Astrocyte (in vitro differentiated cells and primary cell): ENCODE measurements around the gene LRGUK. TPM values are rescaled to one million over a fixed set of nuclear protein-coding genes. Genes with fewer than 3 reads are reported as not detected.

Experiments
- DNase-seq: peaks from one replicate; pipeline ENCODE4 v3.0.0-alpha.2; 2010; ENCODE audit warnings: low read depth
- FAIRE-seq: peaks from 2 replicates; lab custom pipeline; 2011; peaks lifted over from hg19 to GRCh38; lab: Jason Lieb, UNC
- H2AFZ ChIP-seq: 2 replicates; pipeline ENCODE4 v1.6.0; 2012; ENCODE audit warnings: low read depth, low read length, inconsistent platforms
- H3K27ac ChIP-seq: 2 replicates; pipeline ENCODE4 v1.5.1; 2011; ENCODE audit warnings: low read depth, low read length, inconsistent platforms
- H3K27me3 ChIP-seq: 2 replicates; pipeline ENCODE4 v1.6.0; 2011; ENCODE audit warnings: low read length, inconsistent platforms; ENCODE audit not compliant: insufficient read depth
- H3K36me3 ChIP-seq: 2 replicates; pipeline ENCODE4 v1.5.1; 2011; ENCODE audit warnings: low read length, inconsistent platforms; ENCODE audit not compliant: insufficient read depth
- H3K4me1 ChIP-seq: 2 replicates; pipeline ENCODE4 v1.5.1; 2011; ENCODE audit warnings: low read length, inconsistent platforms; ENCODE audit not compliant: insufficient read depth
- H3K4me2 ChIP-seq: 2 replicates; pipeline ENCODE4 v1.6.0; 2012; ENCODE audit warnings: low read length, inconsistent platforms
- H3K4me3 ChIP-seq: 2 replicates; pipeline ENCODE4 v1.5.1; 2011; ENCODE audit warnings: low read depth, mild to moderate bottlenecking, low read length, inconsistent platforms; ENCODE audit not compliant: insufficient read depth
- H3K79me2 ChIP-seq: 2 replicates; pipeline ENCODE4 v1.6.0; 2012; ENCODE audit warnings: mild to moderate bottlenecking, low read length, inconsistent platforms; ENCODE audit not compliant: insufficient read depth
- H3K9ac ChIP-seq: 2 replicates; pipeline ENCODE4 v1.6.0; 2012; ENCODE audit warnings: mild to moderate bottlenecking, low read length, inconsistent platforms
- H3K9me3 ChIP-seq: 2 replicates; pipeline ENCODE4 v1.5.1; 2012; ENCODE audit warnings: low read depth, mild to moderate bottlenecking, low read length, inconsistent platforms; ENCODE audit not compliant: insufficient read depth
- H4K20me1 ChIP-seq: 2 replicates; pipeline ENCODE4 v1.6.0; 2012; ENCODE audit warnings: low read length, inconsistent platforms; ENCODE audit not compliant: insufficient read depth
- H3K27ac Mint-ChIP-seq: one replicate; pipeline ENCODE4 v1.8.0; 2021; ENCODE audit warnings: mild to moderate bottlenecking, mixed read lengths; ENCODE audit not compliant: unreplicated experiment
- H3K27me3 Mint-ChIP-seq: one replicate; pipeline ENCODE4 v1.8.0; 2021; ENCODE audit warnings: low read depth, mixed read lengths; ENCODE audit not compliant: unreplicated experiment
- H3K36me3 Mint-ChIP-seq: one replicate; pipeline ENCODE4 v1.8.0; 2021; ENCODE audit warnings: low read depth, mixed read lengths; ENCODE audit not compliant: unreplicated experiment
- H3K4me1 Mint-ChIP-seq: one replicate; pipeline ENCODE4 v1.8.0; 2021; ENCODE audit warnings: low read depth, mixed read lengths; ENCODE audit not compliant: unreplicated experiment
- H3K4me3 Mint-ChIP-seq: one replicate; pipeline ENCODE4 v1.8.0; 2021; ENCODE audit warnings: mild to moderate bottlenecking, moderate library complexity, mixed read lengths; ENCODE audit not compliant: unreplicated experiment
- H3K9me3 Mint-ChIP-seq: one replicate; pipeline ENCODE4 v1.8.0; 2021; ENCODE audit warnings: mild to moderate bottlenecking, mixed read lengths; ENCODE audit not compliant: unreplicated experiment
- CTCF ChIP-seq: IDR thresholded peaks from 2 replicates; pipeline ENCODE4 v1.5.1; 2011; ENCODE audit warnings: low read depth, mild to moderate bottlenecking, inconsistent platforms, low read length, moderate library complexity; ENCODE audit not compliant: insufficient read depth
- EZH2 ChIP-seq: IDR thresholded peaks from 2 replicates; pipeline ENCODE4 v1.6.1; 2012; ENCODE audit warnings: mild to moderate bottlenecking, low read length, inconsistent platforms; ENCODE audit not compliant: insufficient read depth
- total RNA-seq: library from RNA; stranded (reverse); gene quantifications from 2 replicates; pipeline ENCODE4 v1.2.1, GENCODE V29; 2021

LRGUK gene
- total RNA-seq, 1 donor from 2014 or later = 0.64 TPM

GRCh38 chr7:134308548-134308947 is 181.4 kb downstream of the LRGUK start:
- DNase-seq (no peak), FAIRE-seq (no peak)
- no peak overlapping the region for H3K4me3 ChIP-seq
- no peaks in the 10 kb centered on the region for H3K4me1 ChIP-seq
- H3K4me2 ChIP-seq = no peak overlapping the region
- no peaks in the 10 kb centered on the region for H3K9me3 ChIP-seq
- H3K4me3 Mint-ChIP-seq = no peak overlapping the region
- no peaks in the 10 kb centered on the region for H3K27me3 ChIP-seq
- no peak overlapping the region for H3K27ac ChIP-seq
- no peak overlapping the region for H3K27ac Mint-ChIP-seq
- peaks cover 9% of the 10 kb centered on the region for H3K36me3 ChIP-seq
- no peaks in the 10 kb centered on the region for H4K20me1 ChIP-seq
- H3K9me3 Mint-ChIP-seq = no peaks in the 10 kb centered on the region
- H3K79me2 ChIP-seq = peaks cover 6% of the 10 kb centered on the region
- H3K4me1 Mint-ChIP-seq = no peaks in the 10 kb centered on the region
- no peak overlapping the region for H2AFZ ChIP-seq
- H3K36me3 Mint-ChIP-seq = peaks cover 2% of the 10 kb centered on the region
- TF ChIP-seq EZH2 (no peak), CTCF (no peak)
- no peak overlapping the region for H3K9ac ChIP-seq
- H3K27me3 Mint-ChIP-seq = no peaks in the 10 kb centered on the region

GRCh38 chr7:134311807-134312206 is 184.7 kb downstream of the LRGUK start:
- Histone ChIP-seq H3K9ac (no peak overlapping the region), H3K4me3 (no peak overlapping the region), H3K4me2 (no peak overlapping the region), H3K27me3 (no peaks in the 10 kb centered on the region), H4K20me1 (no peaks in the 10 kb centered on the region), H3K27ac (no peak overlapping the region), H3K79me2 (peaks cover 30% of the 10 kb centered on the region), H3K9me3 (no peaks in the 10 kb centered on the region), H2AFZ (no peak overlapping the region), H3K36me3 (no peaks in the 10 kb centered on the region), H3K4me1 (peaks cover 7% of the 10 kb centered on the region)
- DNase-seq (no peak), FAIRE-seq (no peak)
- Mint-ChIP-seq H3K9me3 (no peaks in the 10 kb centered on the region), H3K36me3 (no peaks in the 10 kb centered on the region), H3K4me3 (no peak overlapping the region), H3K27ac (no peak overlapping the region), H3K4me1 (no peaks in the 10 kb centered on the region), H3K27me3 (no peaks in the 10 kb centered on the region)
- TF ChIP-seq CTCF (no peak), EZH2 (no peak)

GRCh38 chr7:134312717-134313116 is 185.6 kb downstream of the LRGUK start:
- DNase-seq (no peak), FAIRE-seq (no peak)
- no peak overlapping the region for H3K9ac ChIP-seq
- H2AFZ ChIP-seq = no peak overlapping the region
- H3K27ac ChIP-seq = no peak overlapping the region
- peaks cover 2% of the 10 kb centered on the region for H3K4me1 Mint-ChIP-seq
- H3K4me3 Mint-ChIP-seq = no peak overlapping the region
- H3K4me2 ChIP-seq = no peak overlapping the region
- H3K27me3 ChIP-seq = no peaks in the 10 kb centered on the region
- no peaks in the 10 kb centered on the region for H3K9me3 Mint-ChIP-seq
- H3K27me3 Mint-ChIP-seq = no peaks in the 10 kb centered on the region
- H3K4me3 ChIP-seq = no peak overlapping the region
- H3K79me2 ChIP-seq = peaks cover 30% of the 10 kb centered on the region
- H3K4me1 ChIP-seq = peaks cover 7% of the 10 kb centered on the region
- no peaks in the 10 kb centered on the region for H4K20me1 ChIP-seq
- no peaks in the 10 kb centered on the region for H3K36me3 Mint-ChIP-seq
- no peaks in the 10 kb centered on the region for H3K9me3 ChIP-seq
- no peaks in the 10 kb centered on the region for H3K36me3 ChIP-seq
- TF ChIP-seq EZH2 (no peak), CTCF (no peak)
- H3K27ac Mint-ChIP-seq = no peak overlapping the region
